HG02938 (cell line): ENCODE results near the gene POLD1.
"Not testable (repeated sequence)": the region's sequence is repeated elsewhere in the genome, so short reads cannot be mapped to it uniquely, and the experiment has no call there.

Experiments
- ATAC-seq: cut with Tn5 transposase; IDR thresholded peaks from one replicate; pipeline ENCODE4 v1.9.1; 2021; ENCODE audit warnings: mild to moderate bottlenecking, moderate library complexity; ENCODE audit not compliant: unreplicated experiment

The POLD1 gene

DNA sequence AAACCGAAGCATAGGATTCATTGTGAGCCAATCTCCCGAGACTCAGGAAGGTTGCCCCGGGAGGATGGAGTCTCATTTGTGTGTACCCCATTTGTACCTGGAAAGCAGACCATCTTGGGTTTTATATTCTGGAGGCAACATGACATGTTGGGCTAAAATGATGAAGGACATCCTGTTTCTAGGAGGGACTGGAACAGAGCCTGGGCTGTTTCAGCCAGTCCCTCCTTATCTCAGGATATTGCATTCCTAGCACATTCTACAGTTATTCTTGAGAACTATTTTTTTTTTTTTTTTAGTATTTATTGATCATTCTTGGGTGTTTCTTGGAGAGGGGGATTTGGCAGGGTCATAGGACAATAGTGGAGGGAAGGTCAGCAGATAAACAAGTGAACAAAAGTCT lies 6.1 kb downstream of the POLD1 start:
- ATAC-seq, result not testable (repeated sequence)

DNA sequence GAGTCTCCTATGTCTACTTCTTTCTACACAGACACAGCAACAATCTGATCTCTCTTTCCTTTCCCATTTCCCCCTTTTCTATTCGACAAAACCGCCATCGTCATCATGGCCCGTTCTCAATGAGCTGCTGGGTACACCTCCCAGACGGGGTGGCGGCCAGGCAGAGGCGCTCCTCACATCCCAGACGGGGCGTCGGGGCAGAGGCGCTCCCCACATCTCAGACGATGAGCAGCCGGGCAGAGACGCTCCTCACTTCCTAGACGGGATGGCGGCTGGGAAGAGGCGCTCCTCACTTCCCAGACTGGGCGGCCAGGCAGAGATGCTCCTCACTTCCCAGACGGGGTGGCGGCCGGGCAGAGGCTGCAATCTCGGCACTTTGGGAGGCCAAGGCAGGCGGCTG lies 6.8 kb downstream of the POLD1 start:
- not testable (repeated sequence) for ATAC-seq

GRCh38 chr19:50392759-50393158 lies 8.6 kb downstream of the POLD1 start:
- ATAC-seq, result no peak

- ATAC-seq, result no peak
These were observed 9.4 kb downstream of the POLD1 start for GRCh38 chr19:50393589-50393988.

DNA sequence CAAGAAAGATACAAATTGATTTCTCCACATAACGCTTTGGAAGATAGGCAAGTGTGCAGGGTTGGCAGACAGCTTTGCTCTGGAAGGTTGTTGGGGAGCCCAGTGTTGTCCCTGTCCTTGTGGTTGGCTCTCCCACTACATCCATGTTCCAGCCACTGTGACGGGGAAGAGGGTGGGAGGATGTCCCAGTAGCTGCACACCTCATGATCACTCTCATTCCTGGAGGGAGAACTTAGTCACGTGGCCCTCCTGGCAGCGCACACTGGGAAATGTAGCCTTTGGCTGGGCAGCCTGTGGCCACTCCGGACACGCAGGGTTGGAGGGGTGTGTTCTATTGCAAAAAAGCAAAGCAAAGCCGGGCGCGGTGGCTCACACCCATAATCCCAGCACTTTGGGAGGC lies 9.9 kb downstream of the POLD1 start:
- ATAC-seq, result no peak

DNA sequence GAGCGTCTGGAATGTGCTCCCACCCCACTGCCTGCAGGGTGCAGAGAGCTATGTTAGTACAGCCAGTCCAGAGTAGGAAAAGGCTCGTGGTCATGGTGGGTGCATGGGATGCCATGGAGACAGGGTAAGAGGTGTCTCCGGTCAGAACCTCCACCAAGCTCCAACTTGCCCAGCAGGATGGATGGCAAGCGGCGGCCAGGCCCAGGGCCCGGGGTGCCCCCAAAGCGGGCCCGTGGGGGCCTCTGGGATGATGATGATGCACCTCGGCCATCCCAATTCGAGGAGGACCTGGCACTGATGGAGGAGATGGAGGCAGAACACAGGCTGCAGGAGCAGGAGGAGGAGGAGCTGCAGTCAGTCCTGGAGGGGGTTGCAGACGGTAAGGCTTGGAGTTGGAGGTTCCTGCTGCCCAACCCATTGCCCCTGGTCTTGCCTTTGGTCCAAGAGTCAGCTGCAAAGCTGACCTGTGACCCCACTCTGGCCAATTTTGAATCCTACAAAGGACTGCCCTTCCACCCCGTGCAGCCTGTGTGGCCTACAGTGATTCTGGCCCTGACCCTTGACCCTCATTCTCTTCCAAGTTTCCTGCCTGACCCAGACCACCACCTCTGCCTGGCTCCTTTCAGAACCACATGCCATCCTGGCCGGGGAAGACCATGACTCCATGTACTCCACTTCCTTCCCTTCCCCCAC lies 14.7 kb downstream of the POLD1 start:
- no peak for ATAC-seq

GRCh38 chr19:50399368-50399745 lies 15.2 kb downstream of the POLD1 start:
- no peak for ATAC-seq

DNA sequence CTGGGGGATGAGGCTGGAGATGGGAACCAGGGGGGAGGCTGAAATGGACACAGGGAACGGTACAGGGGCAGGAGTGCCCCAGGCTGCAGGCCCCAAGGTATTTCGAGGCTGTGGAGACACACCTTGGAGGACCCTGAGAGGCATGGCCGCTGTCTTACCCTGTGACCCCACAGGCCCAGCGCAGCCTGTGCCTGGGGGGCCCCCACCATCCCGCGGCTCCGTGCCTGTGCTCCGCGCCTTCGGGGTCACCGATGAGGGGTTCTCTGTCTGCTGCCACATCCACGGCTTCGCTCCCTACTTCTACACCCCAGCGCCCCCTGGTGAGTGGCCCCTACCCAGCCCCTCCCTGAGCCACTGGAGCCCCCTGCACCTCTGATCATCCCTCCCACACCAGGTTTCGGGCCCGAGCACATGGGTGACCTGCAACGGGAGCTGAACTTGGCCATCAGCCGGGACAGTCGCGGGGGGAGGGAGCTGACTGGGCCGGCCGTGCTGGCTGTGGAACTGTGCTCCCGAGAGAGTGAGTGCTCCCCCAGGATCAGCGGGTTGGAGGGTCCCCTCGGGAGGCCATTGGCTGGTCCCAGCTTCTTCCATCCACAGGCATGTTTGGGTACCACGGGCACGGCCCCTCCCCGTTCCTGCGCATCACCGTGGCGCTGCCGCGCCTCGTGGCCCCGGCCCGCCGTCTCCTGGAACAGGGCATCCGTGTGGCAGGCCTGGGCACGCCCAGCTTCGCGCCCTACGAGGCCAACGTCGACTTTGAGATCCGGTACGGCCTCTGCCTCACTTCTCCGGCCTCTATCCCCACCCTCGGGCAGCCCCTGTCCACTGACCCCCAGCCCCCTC lies 17.7 kb downstream of the POLD1 start:
- ATAC-seq, result no peak

GRCh38 chr19:50402544-50403301 lies 18.6 kb downstream of the POLD1 start:
- ATAC-seq, result no peak

- ATAC-seq, result no peak
These were observed 22.1 kb downstream of the POLD1 start for GRCh38 chr19:50406156-50406820.

- no peak for ATAC-seq
These were observed 22.7 kb downstream of the POLD1 start for GRCh38 chr19:50406829-50407228.

- ATAC-seq, result no peak
These were observed 25.2 kb downstream of the POLD1 start for GRCh38 chr19:50409347-50409746.

GRCh38 chr19:50410109-50410508 lies 26.0 kb downstream of the POLD1 start:
- no peak for ATAC-seq

DNA sequence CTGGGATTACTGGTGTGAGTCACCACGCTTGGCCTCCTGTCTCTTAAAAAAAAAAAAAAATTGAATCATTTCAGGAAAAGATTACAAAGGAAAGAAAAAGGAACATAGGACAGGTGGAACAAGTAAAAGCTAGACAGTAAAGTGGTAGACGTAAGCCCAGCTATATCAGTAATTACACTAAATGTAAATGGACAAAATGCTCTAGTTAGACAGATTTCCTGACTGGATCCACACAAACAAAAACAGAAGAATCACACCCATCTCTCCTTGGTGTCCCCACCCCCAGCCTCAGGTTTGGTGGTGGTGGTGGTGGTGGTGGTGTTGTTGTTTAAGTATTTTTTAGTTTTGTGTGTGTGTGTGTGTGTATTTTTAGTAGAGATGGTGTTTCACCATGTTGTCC lies 28.3 kb downstream of the POLD1 start:
- ATAC-seq, result no peak

- no peak for ATAC-seq
These were observed 28.9 kb downstream of the POLD1 start for GRCh38 chr19:50413096-50413495.

DNA sequence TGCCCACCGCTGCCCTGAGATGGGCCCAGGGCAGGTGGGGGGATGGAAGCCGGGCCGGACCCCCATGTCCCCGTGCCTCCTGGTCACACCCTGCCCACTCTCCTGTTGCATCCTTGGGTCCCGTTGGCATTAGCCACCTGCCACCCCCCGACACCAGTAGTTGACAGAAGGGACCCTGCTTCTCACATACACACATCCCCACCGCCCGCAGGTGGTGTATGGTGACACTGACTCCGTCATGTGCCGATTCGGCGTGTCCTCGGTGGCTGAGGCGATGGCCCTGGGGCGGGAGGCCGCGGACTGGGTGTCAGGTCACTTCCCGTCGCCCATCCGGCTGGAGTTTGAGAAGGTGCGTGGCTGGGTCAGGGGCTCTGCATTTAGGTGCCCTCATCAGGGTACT lies 29.4 kb downstream of the POLD1 start:
- ATAC-seq, result no peak

DNA sequence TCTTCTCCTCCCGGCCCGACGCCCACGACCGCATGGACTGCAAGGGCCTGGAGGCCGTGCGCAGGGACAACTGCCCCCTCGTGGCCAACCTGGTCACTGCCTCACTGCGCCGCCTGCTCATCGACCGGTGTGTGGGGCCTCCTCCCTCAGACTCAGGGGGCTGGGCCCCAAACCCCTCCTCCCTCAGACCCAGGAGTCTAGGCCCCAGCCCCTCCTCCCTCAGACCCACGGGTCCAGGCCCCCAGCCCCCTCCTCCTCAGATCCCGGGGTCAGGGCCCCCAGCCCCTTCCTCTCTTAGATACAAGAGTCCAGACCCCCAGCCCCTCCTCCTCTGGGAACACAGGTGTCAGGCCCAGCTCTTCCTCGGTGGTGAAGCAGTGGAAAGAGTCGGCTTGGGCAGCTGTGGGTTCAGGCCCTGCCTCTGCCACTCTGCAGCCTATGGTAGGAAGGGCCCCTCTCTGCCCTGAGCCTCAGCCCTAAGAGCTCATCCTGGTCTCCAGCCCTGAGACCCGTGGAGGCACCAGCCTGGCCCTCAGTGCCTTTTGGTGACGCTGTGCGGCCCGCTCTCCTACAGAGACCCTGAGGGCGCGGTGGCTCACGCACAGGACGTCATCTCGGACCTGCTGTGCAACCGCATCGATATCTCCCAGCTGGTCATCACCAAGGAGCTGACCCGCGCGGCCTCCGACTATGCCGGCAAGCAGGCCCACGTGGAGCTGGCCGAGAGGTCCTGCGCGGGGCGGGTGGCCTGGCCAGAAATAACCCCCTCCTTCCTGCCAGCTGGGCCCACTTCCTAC lies 30.9 kb downstream of the POLD1 start:
- ATAC-seq, result no peak

- ATAC-seq, result no peak
These were observed 31.5 kb downstream of the POLD1 start for GRCh38 chr19:50415661-50416033.

DNA sequence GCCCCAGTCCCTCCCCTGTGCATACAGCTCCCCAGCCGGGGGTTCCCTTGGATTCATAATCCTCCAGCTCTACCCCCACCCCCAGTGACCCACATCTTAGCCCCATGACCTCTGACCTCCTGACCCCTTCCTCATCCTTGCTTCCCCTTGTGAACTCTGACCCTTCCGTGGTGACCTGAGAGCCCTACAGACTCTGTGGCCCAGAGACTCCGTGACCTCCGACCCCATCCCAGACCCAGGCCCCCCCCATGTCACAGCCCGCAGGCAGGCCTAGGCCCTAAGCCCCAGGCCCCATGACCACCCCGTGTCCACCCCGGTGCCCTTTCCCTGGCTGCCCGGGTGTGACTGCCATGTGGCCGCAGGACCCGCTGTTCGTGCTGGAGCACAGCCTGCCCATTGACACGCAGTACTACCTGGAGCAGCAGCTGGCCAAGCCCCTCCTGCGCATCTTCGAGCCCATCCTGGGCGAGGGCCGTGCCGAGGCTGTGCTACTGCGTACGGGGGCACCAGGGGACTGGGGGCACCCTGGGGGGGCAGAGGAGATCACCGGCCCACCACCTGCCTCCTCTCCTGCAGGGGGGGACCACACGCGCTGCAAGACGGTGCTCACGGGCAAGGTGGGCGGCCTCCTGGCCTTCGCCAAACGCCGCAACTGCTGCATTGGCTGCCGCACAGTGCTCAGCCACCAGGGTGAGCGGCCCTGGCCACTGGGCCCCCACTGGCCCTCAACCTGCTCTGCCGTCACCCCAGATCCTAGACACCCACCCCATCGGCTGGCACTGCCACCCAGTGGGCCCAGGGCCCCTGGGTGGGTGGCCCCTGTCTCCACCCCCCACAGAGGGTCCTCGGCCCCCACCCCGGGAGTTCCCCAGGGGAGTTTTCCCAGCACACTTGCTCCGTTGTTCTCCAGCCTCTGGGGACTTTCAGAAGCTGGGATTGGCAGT lies 32.2 kb downstream of the POLD1 start:
- no peak for ATAC-seq
